SK-N-DZ (cell line): ENCODE data around the gene PLA2G4F. TPM values are rescaled to one million over a fixed set of nuclear protein-coding genes. Genes with fewer than 3 reads are reported as not detected.

ENCODE experiments used
- DNase-seq: peaks from one replicate; pipeline ENCODE4 v3.0.0-alpha.2; 2015; ENCODE audit warnings: low spot score
- polyA plus RNA-seq, 2 experiments: library from polyadenylated mRNA; depleted of rRNA; stranded (reverse); fragments of >200 nt; gene quantifications; 2 replicates each; pipeline ENCODE4 v1.2.3, GENCODE V29; 2014

Gene PLA2G4F, protein sequence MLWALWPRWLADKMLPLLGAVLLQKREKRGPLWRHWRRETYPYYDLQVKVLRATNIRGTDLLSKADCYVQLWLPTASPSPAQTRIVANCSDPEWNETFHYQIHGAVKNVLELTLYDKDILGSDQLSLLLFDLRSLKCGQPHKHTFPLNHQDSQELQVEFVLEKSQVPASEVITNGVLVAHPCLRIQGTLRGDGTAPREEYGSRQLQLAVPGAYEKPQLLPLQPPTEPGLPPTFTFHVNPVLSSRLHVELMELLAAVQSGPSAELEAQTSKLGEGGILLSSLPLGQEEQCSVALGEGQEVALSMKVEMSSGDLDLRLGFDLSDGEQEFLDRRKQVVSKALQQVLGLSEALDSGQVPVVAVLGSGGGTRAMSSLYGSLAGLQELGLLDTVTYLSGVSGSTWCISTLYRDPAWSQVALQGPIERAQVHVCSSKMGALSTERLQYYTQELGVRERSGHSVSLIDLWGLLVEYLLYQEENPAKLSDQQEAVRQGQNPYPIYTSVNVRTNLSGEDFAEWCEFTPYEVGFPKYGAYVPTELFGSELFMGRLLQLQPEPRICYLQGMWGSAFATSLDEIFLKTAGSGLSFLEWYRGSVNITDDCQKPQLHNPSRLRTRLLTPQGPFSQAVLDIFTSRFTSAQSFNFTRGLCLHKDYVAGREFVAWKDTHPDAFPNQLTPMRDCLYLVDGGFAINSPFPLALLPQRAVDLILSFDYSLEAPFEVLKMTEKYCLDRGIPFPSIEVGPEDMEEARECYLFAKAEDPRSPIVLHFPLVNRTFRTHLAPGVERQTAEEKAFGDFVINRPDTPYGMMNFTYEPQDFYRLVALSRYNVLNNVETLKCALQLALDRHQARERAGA
- not detected in 2 replicates for polyA plus RNA-seq (2014; cell fraction: cytosol; rRNA removed)
- not detected in 2 replicates for polyA plus RNA-seq (2014; cell fraction: nucleus; rRNA removed)

DNA sequence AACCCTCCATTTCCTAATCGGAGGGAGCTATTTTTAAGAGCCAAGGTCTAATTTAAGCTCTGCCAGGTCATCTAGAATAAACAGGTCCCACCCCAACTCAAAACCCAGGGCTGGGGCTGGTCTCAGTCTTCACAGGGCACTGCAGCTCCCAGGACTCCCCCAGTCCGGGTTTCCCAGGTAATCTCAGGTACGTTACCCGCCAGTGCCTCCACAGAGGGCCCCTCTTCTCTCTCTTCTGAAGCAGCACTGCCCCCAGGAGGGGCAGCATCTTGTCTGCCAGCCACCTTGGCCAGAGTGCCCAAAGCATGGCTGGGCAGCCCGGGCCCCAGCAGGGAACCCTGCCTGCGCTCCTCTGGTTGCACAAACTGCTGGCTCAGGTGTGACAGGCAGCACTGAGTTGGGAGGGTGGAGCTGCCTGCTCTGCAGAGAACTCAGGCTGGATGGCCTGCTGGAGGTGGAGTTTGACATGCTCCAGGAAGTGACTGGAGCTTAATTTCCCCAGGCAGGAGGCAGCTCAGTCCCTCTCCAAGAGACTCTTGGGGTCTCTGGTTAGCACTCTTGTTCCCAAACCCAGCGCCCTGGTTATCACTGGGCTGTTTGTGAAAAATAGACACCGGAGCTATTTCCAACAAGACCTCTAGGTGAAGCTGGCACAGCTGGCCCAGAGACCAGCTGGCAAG lies at the start of gene PLA2G4F:
Gene PLA2G4F, minus strand, starts transcription at position 394 of the 680 bp plus-strand sequence. Its CDS starts 87 bp downstream, at position 307.
- no peak for DNase-seq

DNA sequence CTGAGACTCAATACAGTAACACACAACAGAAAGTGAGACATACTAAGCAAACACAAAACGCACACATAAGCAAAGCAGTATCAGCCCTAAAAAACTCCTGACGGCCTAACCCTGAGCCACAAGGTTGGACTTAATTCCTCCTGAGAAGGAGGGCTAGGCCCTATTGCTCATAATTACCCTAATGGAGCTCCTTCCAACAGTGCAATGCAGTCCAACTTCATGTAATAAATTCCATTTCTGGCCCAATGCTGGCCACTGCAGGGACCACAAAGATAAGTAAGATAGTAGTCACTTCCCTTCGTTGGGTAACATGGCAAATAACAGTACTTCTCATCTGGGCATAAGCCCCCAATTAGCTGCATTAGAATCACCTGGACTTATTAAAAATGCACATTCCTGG lies 47.5 kb upstream of the PLA2G4F start:
- no peak for DNase-seq

DNA sequence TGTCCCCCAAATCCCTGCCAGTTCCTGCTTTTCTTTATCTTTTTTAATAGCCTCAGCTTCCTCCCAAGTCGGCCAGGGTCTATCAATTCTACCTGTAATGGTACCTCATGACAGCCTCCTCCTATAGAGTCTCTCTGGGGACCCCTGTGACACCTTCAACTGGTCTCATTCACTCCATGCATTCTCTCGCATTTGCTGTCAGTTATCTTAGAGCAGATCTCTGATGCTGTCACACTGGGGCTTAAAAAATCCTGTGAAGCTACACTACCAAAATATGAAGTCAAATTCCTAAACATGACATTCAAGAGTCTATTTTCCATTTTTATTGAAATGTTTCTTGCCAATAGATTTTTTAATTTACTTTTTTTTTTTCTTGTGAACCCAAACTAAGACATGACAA lies 46.2 kb upstream of the PLA2G4F start:
- DNase-seq, result no peak

DNA sequence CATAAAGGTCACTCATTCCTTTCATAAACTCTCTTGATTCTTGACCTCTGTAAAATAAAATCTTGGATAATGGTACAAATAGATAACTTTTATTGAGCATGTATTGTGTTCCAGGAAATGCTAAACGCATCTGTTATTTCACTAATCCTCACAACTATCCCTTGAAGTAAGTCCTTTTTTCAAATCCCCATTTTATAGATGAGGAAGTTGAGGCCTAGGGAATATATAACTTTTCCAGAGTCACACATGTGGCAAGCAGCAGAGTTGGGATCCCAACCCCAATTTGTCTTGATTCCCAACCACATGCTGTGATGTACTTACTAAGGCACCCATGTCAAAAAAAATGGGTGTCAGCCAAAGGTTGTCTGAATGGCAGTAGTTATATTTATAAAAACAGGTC lies 45.4 kb upstream of the PLA2G4F start:
- DNase-seq, result no peak

DNA sequence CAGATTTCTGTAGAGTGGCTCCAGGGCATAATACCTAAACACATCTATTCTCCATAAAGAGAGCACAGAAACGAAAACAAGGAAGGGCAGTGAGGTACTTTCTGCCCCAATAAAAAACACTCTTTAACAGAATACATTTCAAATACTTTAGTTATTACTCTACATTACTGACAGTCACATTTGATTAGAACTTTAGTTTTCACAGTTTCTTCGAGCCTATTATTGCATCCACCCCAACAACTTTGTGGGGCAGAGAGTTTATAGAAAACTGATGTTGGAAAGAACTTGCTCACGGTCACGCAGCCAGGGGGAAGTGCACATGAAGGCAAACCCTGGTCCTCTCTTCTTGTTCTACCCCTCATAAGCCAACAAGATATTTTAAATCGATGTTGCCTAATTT lies 42.7 kb upstream of the PLA2G4F start:
- no peak for DNase-seq

DNA sequence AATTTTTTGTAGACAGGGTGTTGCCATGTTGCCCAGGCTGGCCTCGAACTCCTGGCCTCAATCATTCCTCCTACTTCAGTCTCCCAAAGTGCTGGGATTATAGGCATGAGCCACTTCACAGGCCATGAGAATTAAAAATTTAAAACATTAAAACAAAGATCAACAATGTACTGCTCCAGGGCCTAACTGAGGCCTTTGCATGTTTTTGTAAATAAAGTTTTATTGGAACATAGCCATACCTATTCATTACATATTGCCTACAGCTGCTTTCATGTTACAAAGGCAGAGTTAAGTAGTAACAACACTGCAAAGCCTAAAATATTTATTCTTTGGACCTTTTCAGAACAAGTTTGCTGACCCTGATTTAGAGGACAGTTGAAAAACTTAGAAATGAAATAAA lies 42.1 kb upstream of the PLA2G4F start:
- DNase-seq, result no peak

DNA sequence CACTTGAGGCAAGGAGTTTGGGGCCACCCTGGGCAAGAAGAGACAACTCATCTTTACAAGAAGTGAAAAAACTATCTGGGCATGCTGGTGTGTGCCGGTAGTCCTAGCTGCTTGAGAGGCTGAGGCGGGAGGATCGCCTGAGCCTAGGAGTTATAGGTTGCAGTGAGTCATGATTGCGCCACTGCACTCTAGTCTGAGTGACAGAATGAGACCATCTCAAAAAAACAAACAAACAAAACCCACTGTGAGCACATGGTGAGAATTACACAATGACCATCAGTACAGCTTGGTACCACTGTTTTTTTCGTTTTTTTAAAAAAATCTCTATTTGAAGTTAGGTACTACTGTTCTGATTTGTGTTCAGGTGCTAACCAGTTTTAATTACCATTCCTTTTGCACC lies 38.1 kb upstream of the PLA2G4F start:
- no peak for DNase-seq

DNA sequence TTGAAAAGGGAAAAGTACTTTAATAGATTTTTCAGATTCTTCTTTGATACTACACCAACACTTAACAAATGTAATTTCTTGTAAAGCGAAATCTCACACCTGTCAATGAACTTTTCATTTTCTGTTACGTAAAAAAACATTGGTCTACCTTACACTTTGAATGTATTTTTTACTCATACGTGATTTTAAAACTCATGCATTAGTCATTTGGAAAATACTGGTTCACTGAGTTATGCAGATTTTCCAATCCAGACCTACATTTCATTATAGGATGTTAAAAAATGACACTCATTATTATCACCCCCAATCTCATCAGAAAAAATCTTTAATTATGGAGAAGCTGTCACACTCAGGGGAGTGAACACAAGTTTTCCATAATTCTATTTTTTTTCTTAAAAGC lies 36.9 kb upstream of the PLA2G4F start:
- DNase-seq, result no peak

DNA sequence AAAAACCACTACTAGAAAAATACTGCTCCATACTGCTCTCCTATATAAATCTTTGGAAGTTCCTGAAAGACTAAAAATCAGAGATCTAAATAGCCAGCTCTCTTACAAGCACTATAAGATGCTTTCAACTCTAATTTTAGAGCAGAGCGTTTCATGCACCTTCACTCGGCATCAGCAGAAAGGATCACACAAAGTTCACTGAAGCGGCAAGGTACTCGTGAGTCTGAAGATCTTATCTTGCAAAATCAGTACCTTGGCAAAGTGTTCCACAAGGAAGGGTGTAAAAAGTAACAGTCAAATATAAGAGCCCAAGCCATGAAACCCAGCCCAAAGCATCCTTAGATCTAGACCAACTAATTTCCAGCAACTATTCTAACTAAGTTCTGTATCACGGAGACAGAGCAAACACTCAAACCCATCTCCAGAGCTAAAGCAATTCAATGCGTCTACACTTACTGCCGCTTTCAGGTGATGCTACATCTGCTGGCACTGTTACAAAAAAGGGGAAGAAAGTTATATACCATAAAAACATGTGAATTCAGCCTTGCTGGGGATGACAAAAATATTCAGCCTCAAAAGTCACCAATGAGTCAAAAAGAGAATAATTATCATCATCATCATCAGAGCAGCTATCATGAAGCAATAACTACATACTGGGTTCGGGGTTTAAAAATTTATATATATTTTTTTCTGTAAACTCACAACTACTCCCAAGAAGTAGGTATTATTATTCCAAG lies 35.3 kb upstream of the PLA2G4F start:
- no peak for DNase-seq

DNA sequence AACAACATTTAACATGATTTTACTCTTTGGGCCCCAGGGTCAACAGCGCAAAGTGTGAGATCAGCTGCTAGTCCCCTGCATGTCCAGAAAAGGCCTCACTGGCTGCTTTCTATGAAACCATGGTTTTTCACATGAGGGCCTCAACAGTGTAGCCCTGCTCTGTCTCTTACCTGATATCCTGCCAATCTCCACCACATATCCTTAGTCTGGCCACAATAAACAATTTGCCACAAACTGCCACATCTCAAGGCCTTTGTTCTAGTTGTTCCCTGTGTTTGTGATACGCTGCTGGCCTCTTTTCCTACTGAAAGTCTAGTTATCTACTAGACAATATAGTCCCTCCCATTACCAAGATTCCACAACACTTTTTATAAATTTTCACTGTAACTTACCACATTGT lies 33.9 kb upstream of the PLA2G4F start:
- no peak for DNase-seq

DNA sequence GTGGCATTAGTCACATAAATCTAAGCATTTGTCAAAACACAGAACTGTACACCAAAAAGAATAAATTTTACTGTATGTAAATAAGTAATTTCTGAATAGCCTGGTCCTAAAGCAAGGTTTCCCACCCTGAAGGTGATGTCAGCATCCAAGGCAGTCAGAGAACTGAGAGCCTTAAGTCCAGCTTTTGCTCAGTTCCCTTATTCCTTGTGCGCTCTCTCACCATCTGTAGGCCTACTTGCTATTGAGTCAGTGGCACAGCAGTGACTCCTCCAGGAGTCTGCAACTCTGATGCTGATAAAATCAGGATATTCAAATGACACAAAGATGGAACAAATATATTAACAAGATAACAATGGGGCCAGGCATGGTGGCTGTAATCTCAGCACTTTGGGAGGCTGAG lies 29.4 kb upstream of the PLA2G4F start:
- no peak for DNase-seq

DNA sequence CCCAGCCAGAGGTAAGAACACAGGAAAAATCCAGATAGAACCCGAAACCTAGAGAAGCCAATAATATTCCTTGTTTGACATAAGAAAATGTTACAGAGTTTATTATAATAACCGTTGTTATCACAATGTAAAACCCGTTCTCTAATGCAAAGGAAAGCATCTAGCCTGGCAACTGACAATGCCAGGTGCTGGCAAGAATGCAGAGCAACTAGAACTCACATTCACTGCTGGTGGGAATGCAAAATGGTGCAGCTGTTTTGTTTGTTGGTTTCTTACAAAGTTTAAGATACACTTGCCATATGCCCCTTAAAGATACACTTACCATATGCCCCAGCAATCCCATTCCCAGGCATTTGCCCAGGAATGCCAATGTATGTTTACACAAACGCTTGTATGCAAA lies 28.3 kb upstream of the PLA2G4F start:
- no peak for DNase-seq

DNA sequence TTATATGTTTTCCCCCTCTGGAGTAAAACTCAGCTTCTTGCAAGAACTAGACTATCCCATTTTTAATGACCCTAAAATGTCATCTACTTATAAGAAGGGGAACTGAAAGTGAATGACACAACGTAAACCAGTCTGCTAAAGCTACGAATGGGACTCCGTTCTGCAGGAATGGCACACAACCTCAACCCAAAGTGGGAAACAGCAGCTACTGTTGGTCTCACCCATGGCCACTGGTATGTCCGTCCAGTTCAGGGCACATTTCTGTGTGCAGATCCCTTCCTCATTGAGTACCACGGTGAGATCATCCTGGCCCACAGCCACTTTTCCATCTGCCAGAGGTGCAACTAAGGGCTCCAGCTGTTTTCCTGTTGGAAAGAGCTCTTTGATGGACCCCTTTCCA lies 27.9 kb upstream of the PLA2G4F start:
- no peak for DNase-seq

DNA sequence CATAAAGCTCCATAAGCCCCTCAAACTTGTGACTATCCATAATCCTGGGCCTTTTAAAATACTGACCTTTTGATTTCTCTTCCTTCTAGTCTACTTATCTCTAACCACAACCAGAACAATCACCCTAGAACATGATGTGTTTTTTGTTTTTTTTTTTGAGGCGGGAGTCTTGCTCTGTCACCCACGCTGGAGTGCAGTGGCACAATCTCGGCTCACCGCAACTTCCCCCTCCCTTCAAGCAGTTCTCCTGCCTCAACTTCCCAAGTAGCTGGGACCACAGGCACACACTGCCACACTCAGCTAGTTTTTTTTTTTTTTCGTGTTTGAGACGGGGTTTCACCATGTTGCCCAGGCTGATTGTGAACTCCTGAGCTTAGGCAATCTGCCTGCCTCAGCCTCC lies 26.5 kb upstream of the PLA2G4F start:
- DNase-seq, result no peak

DNA sequence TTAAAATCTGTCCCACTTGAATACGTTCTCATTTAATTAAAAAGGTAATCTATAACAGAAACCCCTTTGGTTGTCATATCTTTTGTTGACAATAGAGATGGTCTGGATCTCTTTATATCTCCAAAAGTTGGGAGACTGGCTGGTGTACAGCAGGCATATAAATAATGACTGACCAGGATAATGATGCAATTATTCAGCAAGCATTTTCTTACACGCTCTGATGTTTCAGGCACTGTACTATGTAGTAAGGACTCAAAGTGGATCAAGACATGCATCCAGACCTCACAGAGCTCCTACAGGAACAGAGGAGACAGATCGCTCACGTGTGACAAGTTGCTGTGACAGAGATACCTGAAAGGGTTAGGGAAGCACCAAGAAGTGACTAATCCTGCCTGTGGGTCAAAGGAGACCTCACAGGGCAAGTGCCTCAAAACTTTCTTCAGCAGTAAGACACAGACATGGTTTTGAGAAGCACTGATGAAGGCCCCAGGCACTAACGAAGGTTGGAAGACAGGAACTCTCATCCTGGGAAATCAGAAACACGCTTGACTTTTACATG lies 26.0 kb upstream of the PLA2G4F start:
- no peak for DNase-seq

DNA sequence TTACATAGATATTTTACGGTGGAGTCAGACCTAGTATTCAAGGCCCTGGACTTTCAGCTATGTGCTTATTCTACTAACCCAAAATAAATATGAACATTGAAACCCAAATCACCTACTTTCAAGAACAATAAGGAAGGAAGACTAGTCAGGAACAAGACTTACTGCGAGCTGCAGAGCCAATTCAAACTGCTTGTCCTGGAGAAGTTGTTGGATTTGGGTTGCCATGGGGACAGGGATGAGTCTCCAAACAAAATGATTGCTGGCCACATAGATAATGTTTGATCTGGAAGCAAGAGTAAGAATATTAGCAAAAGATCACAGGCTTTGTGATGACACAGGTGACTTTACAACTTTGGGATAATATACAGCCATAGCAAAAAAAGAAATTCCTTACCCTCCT lies 21.6 kb upstream of the PLA2G4F start:
- DNase-seq, result no peak

DNA sequence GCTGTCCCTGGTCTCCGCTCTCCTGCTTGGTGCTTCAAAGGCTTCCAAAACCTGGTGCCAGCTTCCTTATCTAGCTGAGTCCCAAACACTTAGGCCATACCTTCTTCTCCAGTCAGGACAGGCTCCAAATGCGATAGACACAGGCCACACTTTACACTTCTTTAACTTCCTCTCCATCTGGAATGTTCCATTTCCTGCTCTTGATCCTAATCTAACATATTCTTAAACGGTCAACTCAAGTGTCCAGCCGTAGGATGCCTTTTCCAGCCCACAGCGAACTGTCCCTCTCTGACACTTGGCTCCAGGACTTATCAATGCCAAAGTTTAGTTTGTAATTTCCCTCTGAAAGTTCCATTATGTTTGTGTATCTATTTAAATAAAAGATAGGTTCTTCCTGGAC lies 19.2 kb upstream of the PLA2G4F start:
- DNase-seq, result no peak

DNA sequence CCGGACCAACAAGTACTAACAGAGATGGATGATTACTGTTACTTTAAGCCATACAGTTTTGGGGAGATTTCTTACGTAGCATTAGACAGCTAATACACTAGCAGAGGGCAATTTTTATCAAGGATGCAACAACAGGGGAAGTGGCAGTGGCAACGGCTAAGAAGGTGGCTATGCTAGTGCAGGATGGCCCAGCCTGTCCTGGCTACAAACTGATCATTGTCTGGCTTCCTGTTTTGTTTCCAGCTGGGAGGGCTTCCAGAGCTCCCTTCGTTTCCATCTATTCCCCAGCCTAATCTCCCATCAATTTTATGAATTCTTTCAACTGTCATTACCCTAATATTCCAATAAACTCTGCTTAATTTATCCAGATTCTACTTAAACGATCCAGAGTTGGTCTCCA lies 16.0 kb upstream of the PLA2G4F start:
- no peak for DNase-seq

DNA sequence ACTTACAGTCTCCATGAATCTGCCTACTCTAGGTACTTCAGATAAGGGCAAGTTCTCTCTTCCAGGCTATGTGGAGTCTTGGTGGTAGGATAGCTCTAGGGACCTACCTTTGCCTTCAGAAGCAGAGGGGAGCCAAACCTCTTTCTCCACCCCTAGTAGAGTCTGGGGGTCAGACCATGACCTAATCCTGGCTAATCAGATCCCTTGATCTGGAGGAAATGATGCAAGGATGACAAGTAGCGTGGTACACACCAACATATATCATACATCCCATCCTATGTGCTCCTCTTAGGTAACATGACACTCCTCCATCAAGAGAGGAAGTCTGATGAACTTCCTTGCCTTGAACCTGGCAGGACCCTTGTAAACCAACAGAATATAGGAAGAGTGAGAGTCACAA lies 15.4 kb upstream of the PLA2G4F start:
- DNase-seq, result no peak

DNA sequence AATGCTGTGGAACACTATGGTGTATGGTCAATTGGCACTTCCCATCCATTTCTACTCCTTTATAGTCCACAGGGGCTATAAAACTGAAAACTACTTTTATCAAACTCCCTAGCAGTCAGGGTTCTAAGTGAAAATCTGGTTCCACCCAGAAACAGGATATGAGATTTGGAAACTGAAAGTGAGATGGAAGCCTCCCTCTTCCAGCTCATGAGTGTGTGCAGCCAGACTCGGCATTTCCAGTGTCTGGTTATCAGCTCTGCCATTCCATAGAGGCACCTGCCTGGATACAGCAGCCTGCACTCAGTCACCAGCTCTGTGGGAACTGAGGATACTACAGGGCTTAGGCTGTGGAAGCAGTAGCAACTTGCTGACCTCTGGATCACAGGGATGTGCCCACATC lies 14.7 kb upstream of the PLA2G4F start:
- no peak for DNase-seq
